ENCODE measurements around the gene ATXN10. TPM values are rescaled to one million over a fixed set of nuclear protein-coding genes. Genes with fewer than 3 reads are reported as not detected.
A peak's percentile ranks its signal among the peaks of the same experiment; 100 is the strongest.

ATXN10 gene
- total and polyA plus RNA-seq, 2 of the 8 experiments (the other 6 are each of a cell fraction or from before 2014, with no cell fraction given), result 134 to 210 TPM

DNA sequence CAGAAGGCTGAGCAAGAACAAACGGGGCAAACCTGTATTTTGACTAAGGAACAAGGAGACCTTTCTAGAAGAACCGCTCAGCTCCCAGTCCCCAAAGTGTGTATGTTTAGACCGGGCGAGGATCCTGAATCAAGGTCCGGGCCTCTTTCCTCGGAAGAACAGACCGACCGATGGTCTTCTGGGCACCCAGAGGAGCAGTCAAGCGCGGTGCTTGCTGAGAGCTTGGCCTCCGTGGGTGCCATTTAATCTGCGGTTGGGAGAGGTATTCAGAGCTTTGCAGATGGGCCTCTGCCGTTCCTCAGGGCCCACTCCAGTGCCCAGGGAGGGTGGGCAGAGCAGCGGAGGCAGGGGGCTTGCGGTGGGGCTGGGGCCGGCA lies 26.5 kb upstream of the ATXN10 start:
- Histone ChIP-seq H3K23me2 (ENCODE audit: low read depth, low read length) (peaks cover 3% of the 10 kb centered on the region; the same call in 1 of the 2 replicates), H3K27ac (ENCODE audit: low read depth, low read length) (no peak overlapping the region), H3K4ac (replicated peaks; ENCODE audit: insufficient read length, low read depth, low read length) (no peak overlapping the region), H2BK15ac (ENCODE audit: low read length) (no peak overlapping the region), H3K56ac (replicated peaks; ENCODE audit: insufficient read length, low read depth, low read length) (no peak overlapping the region), H3K14ac (ENCODE audit: insufficient read length) (no peak overlapping the region), H3K9ac (replicated peaks in 1 of 4; ENCODE audit: extremely low read depth in 1 of 4, low read depth in 3 of 4, low read length in 3 of 4) (no peak overlapping the region), H4K20me1 (replicated peaks in 1 of 2; ENCODE audit: control insufficient read depth in 1 of 2, insufficient read depth in 2 of 2, low read length in 2 of 2) (no peaks in the 10 kb centered on the region), H2AK5ac (ENCODE audit: low read depth, low read length) (no peak overlapping the region), H3K36me3 (ENCODE audit: control insufficient read depth in 2 of 4, insufficient read depth in 4 of 4, low read length in 3 of 4) (no peaks in the 10 kb centered on the region), H4K91ac (replicated peaks; ENCODE audit: insufficient read length, low read length) (peak overlapping the region; percentile 70), H4K5ac (ENCODE audit: insufficient read length, low read depth, low read length) (no peak overlapping the region), H2BK20ac (ENCODE audit: low read length) (peak overlapping the region; percentile 9; the same call in 1 of the 2 replicates), H3K79me1 (ENCODE audit: low read depth, low read length) (no peaks in the 10 kb centered on the region), H3K9me3 (ENCODE audit: insufficient read depth in 2 of 2, low read depth in 1 of 2, low read length in 1 of 2) (no peaks in the 10 kb centered on the region), H3K4me2 (ENCODE audit: insufficient read depth in 1 of 2, low read depth in 2 of 2, low read length in 2 of 2) (peak overlapping the region; percentile 1 to 70; a peak in 3 of 4 replicates), H3K79me2 (ENCODE audit: control insufficient read depth in 1 of 2, insufficient read depth in 2 of 2, low read length in 2 of 2) (no peaks in the 10 kb centered on the region), H2BK5ac (ENCODE audit: low read depth, low read length) (no peak overlapping the region), H3K18ac (ENCODE audit: extremely low read depth, low read length) (no peak overlapping the region), H2BK12ac (ENCODE audit: low read depth, low read length) (no peak overlapping the region), H3K27me3 (replicated peaks in 1 of 4; ENCODE audit: control insufficient read depth in 3 of 4, extremely low read depth in 1 of 4, insufficient read depth in 3 of 4, low read length in 3 of 4) (peaks cover 0 to 22% (median 7%) of the 10 kb centered on the region in 4 experiments; a peak in 5 of 7 replicates), H4K8ac (ENCODE audit: extremely low read depth, insufficient read depth, low read length) (peak overlapping the region; percentile 88), H3K4me3 (ENCODE audit: extremely low read depth in 1 of 4, insufficient read depth in 2 of 4, low read depth in 3 of 4, low read length in 4 of 4) (peak overlapping the region in 3 of 4 experiments; percentile 17 to 53 (median 27); a peak in 4 of 8 replicates), H2AFZ (ENCODE audit: low read length) (peak overlapping the region; percentile 88; the same call in 1 of the 2 replicates), H3K23ac (ENCODE audit: insufficient read length) (no peak overlapping the region), H3K4me1 (replicated peaks in 1 of 4; ENCODE audit: control insufficient read depth in 3 of 4, insufficient read depth in 4 of 4, low read length in 3 of 4) (peaks cover 0 to 13% (median 9%) of the 10 kb centered on the region in 4 experiments; a peak in 6 of 7 replicates), H2BK120ac (replicated peaks; ENCODE audit: low read depth, low read length) (no peak overlapping the region)
- peak in 1 of 2 experiments; percentile 54 for DNase-seq (ENCODE audit: low read depth in 1 of 2, low spot score in 2 of 2)
- CTCF ChIA-PET (ENCODE audit: partially characterized antibody), result interaction anchor here (0.6 to 2.4 kb wide), 30 partner anchors 9 to 349 kb away, joined by 3 to 12 read pairs (median 4); no protein-coding TSS in a partner anchor
- WGBS, 2 experiments (ENCODE audit: extremely low coverage in 1 of 2, insufficient coverage in 1 of 2, insufficient read length in 1 of 2, insufficient replicate concordance in 2 of 2, low coverage in 1 of 2, low lambda C conversion rate in 2 of 2, missing lambda C conversion rate in 1 of 2), result 69% methylated on average over 15 of the region's 16 CpGs; no CpG with 5 or more reads in 1 of the 2 experiments
- no peak for FAIRE-seq
- POLR2A ChIA-PET (ENCODE audit: partially characterized antibody), result interaction anchor here (1.0 kb wide), 1 partner anchor 140 kb away, joined by 4 read pairs; no protein-coding TSS in a partner anchor
- TF ChIP-seq SP2 (IDR thresholded peaks at IDR 0.05; ENCODE audit: low read length) (no peak), HDAC6 (IDR thresholded peaks at IDR 0.05; ENCODE audit: low read depth, low read length) (no peak), SAP30 (IDR thresholded peaks at IDR 0.05; ENCODE audit: insufficient read depth, insufficient replicate concordance, low read length) (no peak), RAD21 (IDR thresholded peaks at IDR 0.05 in 1 of 2, conservative IDR thresholded peaks at IDR 0.05 in 1 of 2; ENCODE audit: low read depth in 2 of 2, low read length in 2 of 2) (no peak), GTF2F1 (IDR thresholded peaks at IDR 0.05; ENCODE audit: borderline replicate concordance, low read depth, low read length) (no peak), SIRT6 (IDR thresholded peaks at IDR 0.05; ENCODE audit: low read length) (no peak), RXRA (IDR thresholded peaks at IDR 0.05; ENCODE audit: insufficient read depth, low read depth, low read length) (no peak), BRCA1 (IDR thresholded peaks at IDR 0.05; ENCODE audit: low read depth, low read length) (no peak), HDAC2 (IDR thresholded peaks at IDR 0.05; ENCODE audit: borderline replicate concordance in 1 of 2, low read depth in 2 of 2, low read length in 2 of 2) (no peak)
- TF ChIP-seq, protein P1, sequence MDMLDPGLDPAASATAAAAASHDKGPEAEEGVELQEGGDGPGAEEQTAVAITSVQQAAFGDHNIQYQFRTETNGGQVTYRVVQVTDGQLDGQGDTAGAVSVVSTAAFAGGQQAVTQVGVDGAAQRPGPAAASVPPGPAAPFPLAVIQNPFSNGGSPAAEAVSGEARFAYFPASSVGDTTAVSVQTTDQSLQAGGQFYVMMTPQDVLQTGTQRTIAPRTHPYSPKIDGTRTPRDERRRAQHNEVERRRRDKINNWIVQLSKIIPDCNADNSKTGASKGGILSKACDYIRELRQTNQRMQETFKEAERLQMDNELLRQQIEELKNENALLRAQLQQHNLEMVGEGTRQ (IDR thresholded peaks at IDR 0.05; ENCODE audit: low read length), result no peak
- TF ChIP-seq, protein P2, sequence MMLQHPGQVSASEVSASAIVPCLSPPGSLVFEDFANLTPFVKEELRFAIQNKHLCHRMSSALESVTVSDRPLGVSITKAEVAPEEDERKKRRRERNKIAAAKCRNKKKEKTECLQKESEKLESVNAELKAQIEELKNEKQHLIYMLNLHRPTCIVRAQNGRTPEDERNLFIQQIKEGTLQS (IDR thresholded peaks at IDR 0.05; ENCODE audit: insufficient read depth, low read depth, low read length), result no peak

Measured in H1 (cell line).